ENCODE results near the gene AIF1.

AIF1 gene

DNA sequence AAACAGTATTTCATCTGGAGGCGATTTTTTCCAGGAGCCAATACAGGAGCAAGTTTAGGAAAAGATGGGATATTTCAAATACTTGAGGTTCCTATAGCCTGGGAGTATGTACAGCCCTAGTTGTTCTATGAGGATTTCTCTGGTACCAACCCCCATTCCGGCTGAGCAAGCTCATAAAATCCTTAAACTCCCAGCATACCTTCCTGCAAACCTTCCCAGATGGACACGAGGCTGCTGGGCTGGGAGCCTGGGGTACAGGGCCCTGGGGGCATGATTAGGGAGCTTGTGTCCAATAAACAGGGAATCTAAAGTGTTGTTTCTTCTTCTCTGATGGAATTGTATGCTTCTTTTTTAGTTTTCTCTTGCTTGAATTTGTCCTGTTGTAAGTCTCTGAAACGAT lies 7.0 kb downstream of the AIF1 start:
- DNase-seq, result peak; percentile 48

DNA sequence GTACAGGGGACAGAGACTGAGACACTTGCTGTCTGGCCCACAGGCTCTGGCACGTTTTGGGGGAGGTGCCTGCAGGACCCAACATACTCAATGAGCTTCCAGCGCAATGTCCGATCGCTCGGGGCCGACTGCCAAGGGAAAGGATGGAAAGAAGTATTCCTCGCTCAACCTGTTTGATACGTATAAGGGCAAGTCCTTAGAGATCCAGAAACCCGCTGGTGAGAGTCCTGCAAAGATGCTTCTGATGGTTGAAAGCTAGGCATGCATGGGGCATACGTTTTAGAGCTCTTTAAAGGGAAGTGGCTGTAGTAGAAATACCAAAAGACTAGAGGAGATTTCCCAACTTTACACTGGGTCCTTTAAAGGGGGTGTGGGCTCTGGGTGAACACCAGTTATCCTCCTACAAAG lies 7.7 kb downstream of the AIF1 start:
- DNase-seq, result no peak

DNA sequence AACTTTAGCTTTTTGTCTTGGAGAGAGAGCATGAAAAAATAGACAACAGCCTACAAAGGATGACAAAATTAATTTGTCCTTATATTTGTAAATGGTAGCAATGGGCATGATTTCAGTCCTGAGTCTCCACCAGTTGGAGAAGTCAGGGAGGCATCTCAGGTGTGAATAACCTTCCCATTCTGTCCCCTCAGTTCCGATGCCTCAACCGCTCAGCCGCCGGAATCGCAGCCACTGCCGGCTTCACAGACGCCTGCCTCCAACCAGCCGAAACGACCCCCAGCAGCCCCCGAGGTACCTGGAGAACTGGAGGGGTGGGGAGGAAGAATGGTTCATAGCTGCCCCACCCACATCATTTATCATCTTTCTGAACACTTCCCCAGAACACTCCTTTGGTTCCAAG lies 9.0 kb downstream of the AIF1 start:
- DNase-seq, result no peak

DNA sequence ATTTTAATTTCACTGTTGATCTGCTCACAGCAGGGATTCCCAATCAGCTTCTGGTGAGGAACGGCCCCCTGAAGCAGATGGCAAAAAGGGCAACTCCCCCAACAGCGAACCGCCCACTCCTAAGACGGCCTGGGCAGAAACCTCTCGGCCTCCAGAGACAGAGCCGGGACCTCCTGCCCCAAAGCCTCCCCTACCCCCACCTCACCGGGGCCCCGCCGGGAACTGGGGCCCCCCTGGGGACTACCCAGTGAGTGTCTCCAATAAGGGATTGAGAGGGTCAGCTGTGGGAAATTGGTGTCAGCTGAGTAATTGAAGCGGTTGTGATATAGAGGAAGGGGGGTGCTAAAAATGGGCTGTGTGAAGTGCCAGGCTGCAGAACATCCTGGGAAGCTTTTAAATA lies 11.9 kb downstream of the AIF1 start:
- no peak for DNase-seq

DNA sequence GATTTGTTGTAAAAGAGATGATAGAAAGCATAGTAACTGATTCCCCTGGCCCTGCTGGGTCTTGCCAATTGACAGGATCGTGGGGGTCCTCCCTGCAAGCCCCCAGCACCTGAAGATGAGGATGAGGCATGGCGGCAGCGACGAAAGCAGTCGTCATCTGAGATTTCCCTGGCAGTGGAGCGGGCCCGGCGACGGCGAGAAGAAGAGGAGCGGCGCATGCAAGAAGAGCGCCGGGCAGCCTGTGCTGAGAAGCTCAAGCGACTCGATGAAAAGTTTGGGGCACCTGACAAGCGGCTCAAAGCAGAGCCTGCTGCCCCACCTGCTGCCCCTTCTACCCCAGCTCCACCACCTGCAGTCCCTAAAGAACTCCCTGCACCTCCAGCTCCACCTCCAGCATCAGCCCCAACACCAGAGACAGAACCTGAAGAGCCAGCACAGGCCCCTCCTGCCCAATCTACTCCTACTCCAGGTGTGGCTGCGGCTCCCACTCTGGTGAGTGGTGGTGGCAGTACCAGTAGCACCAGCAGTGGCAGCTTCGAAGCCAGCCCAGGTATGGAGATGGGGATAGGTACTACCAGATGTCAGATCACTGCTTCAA lies 12.8 kb downstream of the AIF1 start:
- DNase-seq, result no peak

DNA sequence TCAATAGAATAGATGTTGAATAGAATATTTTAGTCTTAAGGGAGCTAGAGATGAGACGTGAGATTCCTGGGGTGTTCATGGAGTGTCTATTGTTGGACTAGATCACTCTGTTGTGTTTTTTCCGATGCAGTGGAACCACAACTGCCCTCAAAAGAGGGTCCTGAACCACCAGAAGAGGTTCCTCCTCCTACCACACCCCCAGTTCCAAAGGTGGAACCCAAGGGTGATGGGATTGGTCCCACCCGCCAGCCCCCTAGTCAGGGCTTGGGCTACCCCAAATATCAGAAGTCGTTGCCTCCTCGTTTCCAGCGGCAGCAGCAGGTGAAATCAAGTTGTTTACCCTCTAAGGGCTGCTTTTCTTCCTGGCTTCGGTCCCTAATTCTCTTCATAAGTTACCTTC lies 14.0 kb downstream of the AIF1 start:
- no peak for DNase-seq

DNA sequence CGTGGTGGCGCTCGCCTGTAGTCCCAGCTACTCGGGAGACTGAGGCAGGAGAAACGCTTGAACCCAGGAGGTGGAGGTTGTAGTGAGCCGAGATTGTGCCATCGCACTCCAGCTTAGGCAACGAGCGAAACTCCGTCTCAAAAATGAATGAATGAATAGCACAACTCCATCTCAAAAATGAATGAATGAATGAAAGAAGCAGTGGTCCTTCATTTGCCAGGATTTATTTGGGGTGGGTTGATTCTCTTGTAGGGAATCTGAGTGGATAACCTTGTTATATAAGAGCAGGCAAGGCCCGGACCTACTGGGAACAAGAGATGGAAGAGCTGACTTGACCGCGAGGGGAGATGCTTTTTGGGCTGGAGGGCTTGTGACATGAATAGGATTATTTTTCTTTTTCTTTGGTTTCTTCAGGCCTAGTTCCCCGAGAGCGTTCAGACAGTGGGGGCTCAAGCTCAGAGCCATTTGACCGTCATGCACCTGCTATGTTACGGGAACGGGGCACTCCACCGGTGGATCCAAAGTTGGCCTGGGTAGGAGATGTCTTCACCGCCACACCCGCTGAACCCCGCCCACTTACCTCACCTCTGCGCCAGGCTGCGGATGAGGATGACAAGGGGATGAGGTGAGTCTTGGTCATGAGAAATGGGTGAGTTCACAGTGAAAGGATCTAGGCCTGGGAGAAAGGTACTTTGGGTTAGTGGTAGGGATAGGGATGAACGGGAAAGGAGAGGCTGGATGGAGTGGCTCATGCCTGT lies 15.3 kb downstream of the AIF1 start:
- DNase-seq, result no peak

DNA sequence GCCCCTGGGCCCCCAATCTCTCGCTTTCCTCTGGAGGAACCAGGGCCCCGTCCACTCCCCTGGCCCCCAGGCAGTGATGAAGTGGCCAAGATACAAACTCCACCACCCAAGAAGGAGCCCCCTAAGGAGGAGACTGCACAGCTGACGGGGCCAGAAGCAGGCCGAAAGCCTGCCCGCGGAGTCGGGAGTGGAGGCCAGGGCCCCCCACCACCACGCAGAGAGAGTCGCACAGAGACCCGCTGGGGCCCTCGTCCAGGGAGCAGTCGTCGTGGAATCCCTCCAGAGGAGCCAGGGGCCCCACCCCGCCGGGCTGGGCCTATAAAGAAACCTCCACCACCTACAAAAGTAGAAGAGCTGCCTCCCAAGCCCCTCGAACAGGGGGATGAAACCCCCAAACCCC lies 16.2 kb downstream of the AIF1 start:
- DNase-seq, result no peak

DNA sequence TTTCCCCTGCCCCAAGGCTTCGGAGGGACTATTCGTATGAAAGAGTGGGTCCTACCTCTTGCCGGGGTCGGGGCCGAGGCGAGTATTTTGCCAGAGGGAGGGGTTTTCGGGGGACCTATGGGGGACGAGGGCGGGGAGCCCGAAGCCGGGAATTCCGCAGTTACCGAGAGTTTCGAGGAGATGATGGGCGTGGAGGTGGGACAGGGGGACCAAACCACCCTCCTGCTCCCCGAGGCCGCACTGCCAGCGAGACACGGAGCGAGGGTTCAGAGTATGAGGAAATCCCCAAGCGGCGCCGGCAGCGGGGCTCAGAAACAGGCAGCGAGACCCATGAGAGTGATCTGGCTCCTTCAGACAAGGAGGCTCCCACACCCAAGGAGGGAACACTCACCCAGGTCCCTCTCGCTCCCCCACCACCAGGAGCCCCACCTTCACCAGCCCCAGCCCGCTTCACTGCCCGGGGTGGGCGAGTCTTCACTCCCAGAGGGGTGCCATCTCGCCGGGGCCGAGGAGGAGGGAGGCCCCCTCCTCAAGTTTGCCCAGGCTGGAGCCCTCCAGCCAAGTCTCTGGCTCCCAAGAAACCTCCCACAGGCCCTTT lies 16.7 kb downstream of the AIF1 start:
- DNase-seq, result no peak

DNA sequence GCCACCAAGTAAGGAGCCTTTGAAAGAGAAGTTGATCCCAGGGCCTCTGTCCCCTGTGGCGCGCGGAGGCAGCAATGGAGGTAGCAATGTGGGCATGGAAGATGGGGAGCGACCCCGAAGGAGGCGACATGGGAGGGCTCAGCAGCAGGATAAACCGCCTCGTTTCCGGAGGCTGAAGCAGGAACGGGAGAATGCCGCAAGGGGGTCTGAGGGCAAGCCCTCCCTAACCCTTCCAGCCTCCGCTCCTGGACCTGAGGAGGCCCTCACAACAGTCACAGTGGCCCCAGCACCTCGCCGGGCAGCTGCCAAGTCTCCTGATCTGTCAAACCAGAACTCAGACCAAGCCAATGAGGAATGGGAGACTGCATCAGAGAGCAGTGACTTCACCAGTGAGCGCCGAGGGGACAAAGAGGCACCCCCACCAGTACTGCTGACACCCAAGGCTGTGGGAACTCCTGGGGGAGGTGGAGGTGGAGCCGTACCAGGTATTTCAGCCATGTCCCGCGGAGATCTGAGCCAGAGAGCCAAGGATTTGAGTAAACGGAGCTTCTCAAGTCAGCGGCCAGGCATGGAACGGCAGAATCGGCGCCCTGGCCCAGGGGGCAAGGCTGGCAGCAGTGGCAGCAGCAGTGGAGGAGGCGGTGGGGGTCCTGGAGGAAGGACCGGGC lies 17.4 kb downstream of the AIF1 start:
- DNase-seq, result no peak

DNA sequence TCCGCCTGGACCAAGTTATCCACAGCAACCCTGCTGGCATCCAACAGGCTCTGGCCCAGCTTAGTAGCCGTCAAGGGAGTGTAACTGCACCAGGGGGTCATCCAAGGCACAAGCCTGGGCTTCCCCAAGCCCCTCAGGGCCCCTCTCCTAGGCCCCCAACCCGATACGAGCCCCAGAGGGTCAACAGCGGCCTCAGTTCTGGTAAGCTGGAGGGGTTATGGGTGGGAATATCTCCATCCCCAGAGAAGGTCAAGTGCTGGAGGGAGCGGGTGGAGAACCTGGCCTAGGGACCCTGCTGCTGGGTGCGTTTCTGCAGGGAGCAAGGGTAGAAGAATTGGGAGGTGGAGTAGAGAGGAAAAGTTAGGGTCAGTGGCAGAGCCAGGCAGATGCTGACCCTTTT lies 18.4 kb downstream of the AIF1 start:
- DNase-seq, result no peak

DNA sequence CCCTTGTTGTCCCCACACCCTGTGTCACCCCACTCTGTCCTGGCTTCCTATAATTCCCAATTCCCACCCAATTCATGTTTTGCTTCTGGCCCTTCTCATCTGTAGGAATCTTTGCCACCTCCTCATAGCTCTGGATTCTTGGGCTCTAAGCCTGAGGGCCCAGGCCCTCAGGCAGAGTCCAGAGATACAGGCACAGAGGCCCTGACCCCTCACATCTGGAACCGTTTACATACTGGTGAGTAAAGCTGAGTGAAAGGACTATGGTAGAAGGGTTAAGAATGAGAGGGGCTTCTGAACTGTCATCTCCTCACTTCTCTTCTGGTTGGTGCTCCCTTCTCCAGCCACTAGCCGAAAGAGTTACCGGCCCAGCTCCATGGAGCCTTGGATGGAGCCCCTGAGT lies 19.1 kb downstream of the AIF1 start:
- DNase-seq, result no peak

DNA sequence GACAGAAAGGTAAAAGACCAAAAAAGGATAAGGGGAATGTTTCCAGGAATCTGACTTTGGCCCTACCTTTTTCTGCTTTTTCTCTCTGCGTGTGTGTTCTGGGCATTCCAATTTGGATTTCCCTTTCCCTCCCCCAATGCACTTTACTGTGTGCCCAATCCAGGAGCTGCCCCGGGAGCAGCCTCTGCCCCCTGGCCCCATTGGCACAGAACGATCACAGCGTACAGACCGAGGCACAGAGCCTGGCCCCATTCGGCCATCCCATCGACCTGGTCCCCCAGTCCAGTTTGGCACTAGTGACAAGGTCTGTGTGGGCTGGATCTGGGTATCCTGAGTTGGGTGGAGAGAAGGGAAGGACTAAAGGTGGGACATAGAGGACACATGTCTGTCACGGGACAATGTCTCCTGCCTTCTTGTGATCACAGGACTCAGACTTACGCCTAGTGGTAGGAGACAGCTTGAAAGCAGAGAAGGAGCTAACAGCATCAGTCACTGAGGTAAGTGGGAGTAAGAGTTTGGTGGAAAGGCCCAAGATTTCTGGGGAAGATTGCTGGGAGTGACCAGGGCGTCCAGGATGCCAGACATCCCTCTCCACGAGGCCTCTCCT lies 20.0 kb downstream of the AIF1 start:
- DNase-seq, result no peak

DNA sequence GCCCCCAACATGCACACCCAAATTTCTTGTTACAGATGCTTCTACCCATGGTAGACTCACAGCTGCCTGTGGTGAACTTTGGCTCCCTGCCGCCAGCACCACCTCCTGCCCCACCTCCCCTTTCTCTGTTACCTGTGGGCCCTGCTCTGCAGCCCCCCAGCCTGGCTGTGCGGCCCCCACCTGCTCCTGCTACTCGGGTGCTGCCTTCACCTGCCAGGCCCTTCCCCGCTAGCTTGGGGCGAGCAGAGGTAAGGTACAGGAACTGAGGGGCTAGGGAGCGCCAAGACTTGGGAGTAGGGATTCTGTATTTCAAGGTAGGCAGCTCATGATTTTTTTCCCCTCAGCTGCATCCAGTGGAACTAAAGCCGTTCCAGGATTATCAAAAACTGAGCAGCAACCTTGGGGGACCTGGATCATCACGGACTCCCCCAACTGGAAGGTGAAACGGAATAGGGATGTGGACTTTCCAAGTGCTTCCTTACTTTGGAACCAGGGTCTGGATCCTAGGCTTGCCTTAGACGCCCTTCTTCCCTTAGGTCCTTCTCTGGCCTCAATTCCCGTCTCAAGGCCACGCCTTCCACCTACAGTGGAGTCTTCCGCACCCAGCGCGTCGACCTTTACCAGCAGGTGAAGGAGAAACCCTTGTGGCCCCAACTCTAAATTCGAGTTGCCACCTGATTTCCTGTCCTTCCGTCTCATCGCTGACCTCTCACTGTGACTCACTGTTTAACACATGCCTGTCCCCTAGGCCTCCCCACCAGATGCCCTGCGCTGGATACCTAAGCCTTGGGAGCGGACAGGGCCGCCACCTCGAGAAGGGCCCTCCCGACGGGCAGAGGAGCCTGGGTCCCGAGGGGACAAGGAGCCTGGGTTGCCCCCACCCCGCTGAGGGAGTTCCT lies 21.9 kb downstream of the AIF1 start:
- DNase-seq, result peak; percentile 27

DNA sequence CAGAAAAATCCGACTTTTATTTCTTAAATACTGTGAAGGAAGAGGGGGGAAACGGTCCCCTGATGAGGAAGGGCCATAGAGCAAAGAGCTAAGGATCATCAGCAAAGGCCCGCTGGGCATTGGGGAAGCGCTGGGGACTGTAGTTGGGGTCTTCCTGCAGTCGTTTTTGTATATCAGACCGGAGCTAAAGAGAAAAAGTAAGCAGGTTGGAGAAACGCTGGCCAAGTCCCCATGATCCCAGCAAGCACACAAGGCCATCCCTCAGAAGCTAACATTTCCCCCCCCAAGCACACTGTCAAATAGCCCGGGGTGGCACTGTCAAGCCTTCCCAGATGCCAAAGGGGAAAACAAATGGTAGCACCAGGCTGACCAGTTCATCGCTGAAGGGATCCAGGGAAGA lies 24.0 kb downstream of the AIF1 start:
- no peak for DNase-seq

DNA sequence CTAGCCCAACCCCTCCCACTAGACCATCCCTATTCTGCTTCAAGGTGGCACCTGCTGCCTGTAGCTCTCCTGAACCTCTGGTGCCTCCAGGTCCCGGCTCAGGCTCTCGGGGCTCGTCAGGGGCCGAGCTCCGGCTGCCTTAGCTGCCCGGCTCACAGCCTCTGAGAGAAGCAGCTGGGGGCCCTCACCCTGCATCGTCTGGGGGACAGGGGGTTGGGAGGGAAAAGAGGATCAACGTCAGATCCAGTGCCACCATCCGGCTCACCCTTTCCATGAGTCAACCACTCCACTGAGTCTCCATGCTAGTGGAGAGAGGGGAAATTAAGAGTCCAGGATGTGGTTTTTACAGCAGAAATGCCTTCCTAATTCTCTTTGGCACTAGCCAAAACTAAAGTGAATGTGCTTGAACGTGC lies 24.4 kb downstream of the AIF1 start:
- DNase-seq, result no peak

DNA sequence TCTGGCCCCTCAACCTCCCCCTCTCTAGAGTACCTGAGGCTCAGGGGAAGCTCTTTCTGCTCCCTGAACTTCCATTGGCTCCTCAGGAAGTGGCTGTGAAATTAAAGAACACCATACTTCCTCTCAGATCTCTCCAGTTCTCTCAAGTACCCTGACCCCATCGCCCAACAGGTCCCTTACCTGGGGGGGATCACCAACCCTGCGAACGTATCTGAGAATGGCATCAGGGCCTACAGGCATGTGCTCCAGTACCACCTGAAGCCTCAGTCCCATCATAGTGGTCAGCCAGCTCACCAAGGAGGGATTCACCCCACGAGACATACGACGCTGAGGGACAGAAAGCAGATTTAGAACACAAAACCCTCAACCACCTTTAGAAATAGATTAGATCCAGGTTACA lies 25.6 kb downstream of the AIF1 start:
- DNase-seq, result no peak

DNA sequence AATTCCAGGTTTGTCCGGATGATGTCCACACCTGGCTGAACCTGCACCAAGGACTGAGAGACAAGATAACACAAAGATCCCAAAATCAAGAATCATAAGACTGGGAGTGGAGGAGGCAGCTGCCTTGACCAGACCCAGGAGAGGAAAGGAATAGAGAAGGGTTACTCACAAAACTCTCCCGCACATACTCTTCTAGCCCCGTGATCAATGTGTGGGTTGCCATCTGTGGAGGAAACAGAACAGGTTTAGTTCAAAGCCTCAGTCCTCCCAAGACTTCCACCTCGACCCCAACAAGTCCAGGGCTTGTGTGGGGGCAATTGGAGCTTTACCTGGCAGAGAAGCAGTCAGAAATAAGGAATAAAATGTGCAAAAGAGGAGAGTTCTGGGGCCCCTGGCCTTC lies 26.3 kb downstream of the AIF1 start:
- DNase-seq, result no peak

DNA sequence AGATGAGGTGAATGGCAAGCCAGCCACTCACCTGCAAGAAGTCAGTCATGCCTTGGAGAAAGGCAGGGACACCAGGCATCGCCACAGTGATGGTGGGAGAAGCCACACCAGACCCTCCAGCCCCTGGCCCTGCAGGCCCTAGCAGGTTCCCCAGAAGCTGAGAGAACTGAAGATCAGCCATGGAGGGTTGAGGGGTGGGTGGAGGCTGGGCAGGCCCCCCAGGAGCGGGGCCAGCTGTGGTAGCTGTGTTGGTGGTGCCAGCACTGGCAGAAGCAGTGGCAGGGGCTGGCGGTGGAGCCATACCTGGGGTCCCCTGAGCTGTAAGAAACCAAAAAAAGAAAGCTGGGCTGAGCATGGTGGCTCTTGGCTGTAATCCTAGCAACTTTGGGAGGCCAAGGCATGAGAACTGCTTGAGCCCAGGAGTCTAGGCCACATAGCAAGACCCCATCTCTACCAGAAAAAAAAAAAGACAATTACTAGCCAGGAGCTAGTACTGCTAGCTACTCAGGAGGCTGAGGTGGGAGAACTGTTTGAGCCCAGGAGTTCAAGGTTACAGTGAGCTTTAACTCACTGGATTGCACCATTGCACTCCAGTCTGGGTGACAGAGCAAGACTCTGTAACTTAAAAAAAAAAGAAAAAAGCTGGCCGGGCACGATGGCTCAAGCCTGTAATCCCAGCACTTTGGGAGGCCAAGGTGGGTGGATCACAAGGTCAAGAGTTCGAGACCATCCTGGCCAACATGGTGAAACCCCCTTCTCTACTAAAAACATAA lies 27.9 kb downstream of the AIF1 start:
- no peak for DNase-seq

DNA sequence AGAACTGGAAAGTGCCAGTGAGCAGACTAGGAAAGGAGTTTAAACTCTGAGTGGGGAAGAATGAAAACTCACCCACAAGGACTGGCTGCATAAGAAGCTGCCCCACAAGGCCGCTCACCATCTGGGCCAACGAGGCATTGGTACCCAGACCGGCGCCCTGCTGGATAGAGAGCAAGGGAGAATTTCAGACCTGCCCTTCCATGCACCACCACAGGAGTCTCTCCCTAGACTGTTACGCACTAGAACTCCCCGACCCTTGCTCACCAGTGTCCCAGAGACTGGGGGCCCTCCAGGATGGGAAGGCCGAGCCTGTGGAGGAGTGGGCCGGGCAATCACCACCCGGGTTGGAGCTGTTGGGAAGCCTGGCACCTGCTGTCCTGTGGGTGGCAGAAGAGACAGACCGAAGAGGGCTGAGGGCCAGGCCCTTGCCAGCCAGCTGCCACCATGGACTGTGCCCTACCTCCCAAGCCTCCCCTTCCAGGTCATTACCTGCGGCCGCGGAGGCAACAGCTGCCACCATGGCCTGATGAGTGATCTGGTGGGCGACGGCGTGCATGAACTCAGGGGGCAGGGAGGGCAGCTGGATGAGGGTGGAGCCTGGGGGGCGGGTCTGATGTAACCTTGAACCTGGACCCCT lies 28.9 kb downstream of the AIF1 start:
- no peak for DNase-seq

DNA sequence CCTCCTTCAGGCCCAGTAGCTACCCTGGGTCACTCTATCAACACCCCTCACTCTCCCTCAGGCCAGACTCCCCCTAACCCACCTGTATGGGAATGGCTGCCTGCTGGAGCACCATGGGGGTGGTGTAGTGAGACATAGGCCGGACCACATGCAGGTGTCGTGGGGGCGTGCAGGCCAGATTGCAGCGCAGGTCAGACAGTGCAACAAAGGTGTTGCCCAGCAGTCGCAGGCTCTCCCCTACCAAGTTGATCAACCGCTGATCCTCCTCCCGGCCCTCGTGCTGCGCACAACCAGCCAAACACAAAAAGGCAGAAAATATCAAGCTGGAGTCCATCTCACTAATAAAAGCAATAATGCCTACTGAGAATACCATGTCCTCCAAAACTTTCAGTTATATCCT lies 30.3 kb downstream of the AIF1 start:
- DNase-seq, result no peak
